Mucosa of stomach (tissue), 1 donor: ENCODE results near the gene C12orf50.
"Not testable (repeated sequence)": the region's sequence is repeated elsewhere in the genome, so short reads cannot be mapped to it uniquely, and the experiment has no call there.

ENCODE experiments used
- H3K27me3 ChIP-seq: one replicate; pipeline ENCODE4 v1.7.0; 2013; ENCODE audit warnings: mild to moderate bottlenecking, low read length; ENCODE audit not compliant: control insufficient read depth, insufficient read depth
- H3K36me3 ChIP-seq: one replicate; pipeline ENCODE4 v1.7.0; 2013; ENCODE audit warnings: low read length; ENCODE audit not compliant: control insufficient read depth, insufficient read depth
- H3K4me1 ChIP-seq: one replicate; pipeline ENCODE4 v1.7.0; 2013; ENCODE audit warnings: mild to moderate bottlenecking, low read length; ENCODE audit not compliant: control insufficient read depth, insufficient read depth
- H3K4me3 ChIP-seq: one replicate; pipeline ENCODE4 v1.7.0; 2013; ENCODE audit warnings: low read length
- H3K9ac ChIP-seq: one replicate; pipeline ENCODE4 v1.7.0; 2013; ENCODE audit warnings: mild to moderate bottlenecking, low read length, moderate library complexity
- H3K9me3 ChIP-seq: one replicate; pipeline ENCODE4 v1.7.0; 2013; ENCODE audit warnings: mild to moderate bottlenecking, low read length, moderate library complexity; ENCODE audit not compliant: control insufficient read depth
- donor health status: Pancreatic carcinoma.

C12orf50 gene

GRCh38 chr12:87982208-87982607 is 47.0 kb downstream of the C12orf50 start:
- H3K36me3 ChIP-seq: no peaks in the 10 kb centered on the region
- H3K4me1 ChIP-seq: no peaks in the 10 kb centered on the region
- no peak overlapping the region for H3K9ac ChIP-seq
- no peaks in the 10 kb centered on the region for H3K27me3 ChIP-seq
- H3K9me3 ChIP-seq: no peaks in the 10 kb centered on the region
- no peak overlapping the region for H3K4me3 ChIP-seq

- H3K9ac ChIP-seq: no peak overlapping the region
- H3K4me3 ChIP-seq: no peak overlapping the region
- no peaks in the 10 kb centered on the region for H3K9me3 ChIP-seq
- H3K36me3 ChIP-seq: no peaks in the 10 kb centered on the region
- H3K4me1 ChIP-seq: no peaks in the 10 kb centered on the region
- H3K27me3 ChIP-seq: no peaks in the 10 kb centered on the region
Measured at GRCh38 chr12:87981495-87981894, 47.7 kb downstream of the C12orf50 start.

- H3K9ac ChIP-seq: no peak overlapping the region
Measured at GRCh38 chr12:87975879-87976278, 53.3 kb downstream of the C12orf50 start.

GRCh38 chr12:87967871-87968270 is 61.3 kb downstream of the C12orf50 start:
- no peaks in the 10 kb centered on the region for H3K9me3 ChIP-seq
- no peak overlapping the region for H3K9ac ChIP-seq
- no peak overlapping the region for H3K4me3 ChIP-seq
- H3K36me3 ChIP-seq: no peaks in the 10 kb centered on the region
- no peaks in the 10 kb centered on the region for H3K27me3 ChIP-seq
- H3K4me1 ChIP-seq: no peaks in the 10 kb centered on the region

More at GRCh38 chr12:87975879-87976278, 53.3 kb downstream of the C12orf50 start:
- Histone ChIP-seq H3K36me3 (no peaks in the 10 kb centered on the region), H3K4me1 (no peaks in the 10 kb centered on the region), H3K27me3 (no peaks in the 10 kb centered on the region), H3K4me3 (no peak overlapping the region), H3K9me3 (no peaks in the 10 kb centered on the region)

GRCh38 chr12:87960566-87960965 is 68.6 kb downstream of the C12orf50 start:
- no peak overlapping the region for H3K4me3 ChIP-seq
- H3K36me3 ChIP-seq: no peaks in the 10 kb centered on the region
- H3K4me1 ChIP-seq: no peaks in the 10 kb centered on the region
- H3K27me3 ChIP-seq: no peaks in the 10 kb centered on the region
- H3K9me3 ChIP-seq: no peaks in the 10 kb centered on the region
- no peak overlapping the region for H3K9ac ChIP-seq

- not testable (repeated sequence) for H3K4me1 ChIP-seq, H3K9ac ChIP-seq, H3K36me3 ChIP-seq, H3K9me3 ChIP-seq, H3K4me3 ChIP-seq, H3K27me3 ChIP-seq
Measured at GRCh38 chr12:87954028-87954427, 75.2 kb downstream of the C12orf50 start.

- no peak overlapping the region for H3K9ac ChIP-seq
- H3K27me3 ChIP-seq: no peaks in the 10 kb centered on the region
- H3K9me3 ChIP-seq: no peaks in the 10 kb centered on the region
- no peak overlapping the region for H3K4me3 ChIP-seq
- H3K4me1 ChIP-seq: no peaks in the 10 kb centered on the region
- H3K36me3 ChIP-seq: no peaks in the 10 kb centered on the region
Measured at GRCh38 chr12:87953256-87953860, 75.8 kb downstream of the C12orf50 start.

- no peaks in the 10 kb centered on the region for H3K36me3 ChIP-seq
Measured at GRCh38 chr12:87952850-87953249, 76.4 kb downstream of the C12orf50 start.

GRCh38 chr12:87952223-87952622 is 77.0 kb downstream of the C12orf50 start:
- Histone ChIP-seq H3K36me3 (no peaks in the 10 kb centered on the region), H3K9ac (no peak overlapping the region), H3K4me3 (no peak overlapping the region), H3K9me3 (no peaks in the 10 kb centered on the region), H3K27me3 (no peaks in the 10 kb centered on the region), H3K4me1 (no peaks in the 10 kb centered on the region)

More at GRCh38 chr12:87952850-87953249, 76.4 kb downstream of the C12orf50 start:
- Histone ChIP-seq H3K4me3 (no peak overlapping the region), H3K27me3 (no peaks in the 10 kb centered on the region), H3K9ac (no peak overlapping the region), H3K4me1 (no peaks in the 10 kb centered on the region), H3K9me3 (no peaks in the 10 kb centered on the region)

- H3K9ac ChIP-seq: no peak overlapping the region
- H3K4me3 ChIP-seq: no peak overlapping the region
- no peaks in the 10 kb centered on the region for H3K4me1 ChIP-seq
- no peaks in the 10 kb centered on the region for H3K9me3 ChIP-seq
- H3K27me3 ChIP-seq: no peaks in the 10 kb centered on the region
- no peaks in the 10 kb centered on the region for H3K36me3 ChIP-seq
Measured at GRCh38 chr12:87943762-87944161, 85.4 kb downstream of the C12orf50 start.

- Histone ChIP-seq H3K4me1 (no peaks in the 10 kb centered on the region), H3K9ac (no peak overlapping the region), H3K36me3 (no peaks in the 10 kb centered on the region), H3K9me3 (no peaks in the 10 kb centered on the region), H3K4me3 (no peak overlapping the region), H3K27me3 (no peaks in the 10 kb centered on the region)
Measured at GRCh38 chr12:87943023-87943422, 86.2 kb downstream of the C12orf50 start.

GRCh38 chr12:87939182-87939581 is 90.0 kb downstream of the C12orf50 start:
- no peak overlapping the region for H3K4me3 ChIP-seq
- no peak overlapping the region for H3K9ac ChIP-seq
- H3K36me3 ChIP-seq: no peaks in the 10 kb centered on the region
- no peaks in the 10 kb centered on the region for H3K4me1 ChIP-seq
- H3K9me3 ChIP-seq: no peaks in the 10 kb centered on the region
- no peaks in the 10 kb centered on the region for H3K27me3 ChIP-seq

- H3K4me3 ChIP-seq: no peak overlapping the region
Measured at GRCh38 chr12:87935216-87935615, 94.0 kb downstream of the C12orf50 start.

More at GRCh38 chr12:87935216-87935615, 94.0 kb downstream of the C12orf50 start:
- Histone ChIP-seq H3K9ac (no peak overlapping the region), H3K36me3 (no peaks in the 10 kb centered on the region), H3K27me3 (no peaks in the 10 kb centered on the region), H3K9me3 (no peaks in the 10 kb centered on the region), H3K4me1 (no peaks in the 10 kb centered on the region)
